Vagina (tissue), 2 donors: ENCODE results near the gene NEK7.

Source experiments
- CTCF ChIP-seq, 3 experiments: fragments of 450-650 bp in 2 of 3; fragments of 200-600 bp in 1 of 3; sonication (generic) in 1 of 3; IDR thresholded peaks; one replicate each; pipeline ENCODE4 v1.5.1; 2017 to 2019; ENCODE audit warnings: antibody characterized with exemption in 3 of 3, mild to moderate bottlenecking in 2 of 3, moderate library complexity in 2 of 3
- POLR2A ChIP-seq, 2 donors: fragments of 450-650 bp; IDR thresholded peaks; one replicate each; pipeline ENCODE4 v1.6.1; 2017; ENCODE audit warnings: antibody characterized with exemption in 2 of 2, mild to moderate bottlenecking in 2 of 2, moderate library complexity in 2 of 2
- POLR2AphosphoS5 ChIP-seq, 2 donors: sonication (generic); formaldehyde crosslinking; IDR thresholded peaks; one replicate each; pipeline ENCODE4 v1.9.0; 2017; ENCODE audit warnings: antibody characterized with exemption in 2 of 2, mild to moderate bottlenecking in 2 of 2, low read depth in 1 of 2; ENCODE audit not compliant: insufficient read depth in 1 of 2

GRCh38 chr1:198254521-198254920 is 97.7 kb downstream of the NEK7 start:
- TF ChIP-seq CTCF (IDR thresholded peaks at IDR 0.05) (no peak), POLR2A (IDR thresholded peaks at IDR 0.05) (no peak), POLR2AphosphoS5 (IDR thresholded peaks at IDR 0.05; ENCODE audit: insufficient read depth in 1 of 2, low read depth in 1 of 2) (no peak)
